GM18520 (cell line): ENCODE data around the gene SSR2.
"Not testable (repeated sequence)": the region's sequence is repeated elsewhere in the genome, so short reads cannot be mapped to it uniquely, and the experiment has no call there.

Source experiments
- ATAC-seq: cut with Tn5 transposase; IDR thresholded peaks from one replicate; pipeline ENCODE4 v1.9.1; 2021; ENCODE audit not compliant: unreplicated experiment

SSR2 gene

DNA sequence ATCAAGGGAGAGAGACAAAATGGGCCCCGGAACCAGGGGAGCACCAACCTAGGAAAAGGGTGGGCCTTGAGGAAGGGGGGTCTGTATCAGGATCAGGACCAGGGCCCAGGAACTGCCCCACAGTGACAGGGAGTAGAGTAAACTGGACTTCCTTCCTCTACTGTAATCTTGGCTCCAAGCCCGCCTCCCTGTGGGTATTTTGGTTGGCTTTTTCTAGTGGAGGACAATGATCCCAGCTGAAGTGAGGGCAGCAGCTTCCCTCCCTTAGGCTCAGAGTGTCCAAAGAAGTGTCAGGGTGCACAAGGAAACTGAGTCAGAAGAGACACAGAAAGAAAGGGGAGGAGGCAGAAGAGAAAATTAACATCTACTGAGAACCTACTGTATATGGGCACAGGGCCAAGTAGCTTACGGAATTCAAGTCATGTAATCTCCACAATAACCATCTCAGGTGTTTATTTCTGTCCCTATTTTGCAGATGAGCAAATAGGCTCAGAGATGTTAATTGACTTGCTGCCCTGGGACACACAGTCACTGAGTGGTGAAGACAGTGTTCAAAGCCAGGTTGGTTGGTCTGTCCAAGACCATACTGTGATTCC lies 28.0 kb upstream of the SSR2 start:
- no peak for ATAC-seq

- ATAC-seq, result no peak
Measured at GRCh38 chr1:156045076-156045475, 24.3 kb upstream of the SSR2 start.

GRCh38 chr1:156042828-156043227 lies 22.1 kb upstream of the SSR2 start:
- ATAC-seq, result no peak

DNA sequence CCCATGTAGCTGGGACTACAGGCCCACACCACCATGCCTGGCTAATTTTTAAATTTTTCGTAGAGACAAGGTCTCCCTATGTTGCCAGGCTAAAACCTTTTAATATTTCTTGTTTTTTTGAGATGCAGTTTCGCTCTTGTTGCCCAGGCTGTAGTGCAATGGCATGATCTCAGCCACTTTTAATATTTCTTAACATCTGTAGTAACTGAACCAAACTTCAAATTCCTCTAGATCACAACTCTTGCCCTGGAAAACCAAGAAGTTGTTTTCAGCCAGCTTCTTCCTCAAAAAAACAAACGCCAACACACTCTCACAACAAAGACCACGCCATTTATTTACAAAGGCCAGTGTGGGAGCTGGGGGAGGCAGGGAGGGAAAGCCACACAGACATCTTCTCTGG lies 14.2 kb upstream of the SSR2 start:
- not testable (repeated sequence) for ATAC-seq

DNA sequence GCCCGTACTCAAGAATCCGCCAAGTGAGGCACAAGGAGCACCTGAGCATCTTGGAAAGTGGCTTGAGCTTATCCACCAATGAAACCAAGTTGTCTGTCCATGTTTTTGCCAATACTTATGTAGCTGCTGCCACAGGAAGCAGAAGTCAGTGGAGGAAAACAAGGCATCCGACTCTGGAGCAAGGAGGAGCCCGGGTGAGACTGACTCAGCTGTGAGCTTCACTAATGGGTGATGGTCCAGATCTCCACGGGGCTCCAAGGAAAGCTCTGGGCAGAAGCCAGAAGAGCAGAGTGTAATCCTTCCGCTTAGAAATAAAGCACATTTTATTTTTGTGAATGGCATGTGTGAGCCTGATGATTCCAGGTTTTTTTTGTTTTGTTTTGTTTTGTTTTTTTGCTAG lies 12.3 kb upstream of the SSR2 start:
- ATAC-seq, result no peak

- no peak for ATAC-seq
Measured at GRCh38 chr1:156026588-156026987, 5.8 kb upstream of the SSR2 start.

DNA sequence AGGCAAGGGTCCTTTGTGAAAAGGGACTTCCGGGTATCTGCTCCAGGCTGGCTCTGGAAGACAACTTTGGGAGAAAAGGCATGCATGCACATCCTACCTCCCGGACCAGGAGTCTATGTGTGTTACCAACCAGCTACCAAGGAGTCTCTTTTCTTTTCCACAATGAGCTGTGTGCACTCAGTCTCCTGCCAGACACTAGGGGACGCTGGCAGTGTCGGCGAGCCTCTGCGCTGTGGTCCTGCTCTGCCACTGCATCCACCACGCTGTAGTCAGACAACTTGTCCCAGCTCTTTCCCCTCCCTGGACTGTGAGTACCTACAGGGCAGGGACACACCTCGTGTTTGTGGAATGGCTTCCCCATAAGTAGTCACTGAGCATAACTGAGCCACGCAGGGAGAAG lies 5.1 kb upstream of the SSR2 start:
- ATAC-seq, result no peak

- no peak for ATAC-seq
Measured at GRCh38 chr1:156024801-156025200, 4.0 kb upstream of the SSR2 start.

DNA sequence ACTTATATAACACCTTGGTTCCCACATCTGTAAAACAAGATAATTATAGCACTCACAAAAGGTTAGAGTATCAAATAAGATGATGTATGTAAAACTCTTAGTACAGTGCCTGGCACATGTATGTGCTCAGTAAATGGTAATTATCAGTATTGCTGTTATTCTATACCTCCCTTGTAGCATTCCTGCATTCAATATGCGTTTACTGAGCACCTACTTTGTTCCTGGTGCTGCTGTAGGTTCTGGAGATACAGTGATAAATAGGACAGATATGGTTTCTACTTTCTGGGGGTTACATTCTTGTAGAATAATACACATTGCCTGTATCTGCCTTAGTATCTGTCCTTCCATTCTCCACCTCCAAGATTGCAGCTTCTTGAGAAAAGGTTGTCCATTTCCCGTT lies 1.2 kb upstream of the SSR2 start:
- ATAC-seq, result no peak

DNA sequence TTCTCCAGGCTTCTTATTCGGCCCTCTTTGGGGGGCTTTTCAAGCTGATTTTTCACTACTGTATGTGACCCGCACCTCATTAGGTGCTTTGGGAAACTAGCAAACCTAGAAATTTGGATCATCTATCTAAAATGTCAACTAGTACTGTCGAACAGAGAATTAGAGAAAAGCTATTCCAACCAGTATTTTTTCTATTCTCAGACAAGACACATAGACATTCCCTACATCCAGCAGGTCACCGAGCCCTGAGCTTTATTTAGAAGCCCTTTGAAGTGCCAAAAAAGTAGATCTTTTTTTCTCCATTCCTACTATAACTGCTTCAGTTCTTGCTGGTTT lies 310 bp upstream of the SSR2 start:
- ATAC-seq, result no peak

- ATAC-seq, result no peak
Measured at GRCh38 chr1:156019946-156020292, 832 bp downstream of the SSR2 start.

DNA sequence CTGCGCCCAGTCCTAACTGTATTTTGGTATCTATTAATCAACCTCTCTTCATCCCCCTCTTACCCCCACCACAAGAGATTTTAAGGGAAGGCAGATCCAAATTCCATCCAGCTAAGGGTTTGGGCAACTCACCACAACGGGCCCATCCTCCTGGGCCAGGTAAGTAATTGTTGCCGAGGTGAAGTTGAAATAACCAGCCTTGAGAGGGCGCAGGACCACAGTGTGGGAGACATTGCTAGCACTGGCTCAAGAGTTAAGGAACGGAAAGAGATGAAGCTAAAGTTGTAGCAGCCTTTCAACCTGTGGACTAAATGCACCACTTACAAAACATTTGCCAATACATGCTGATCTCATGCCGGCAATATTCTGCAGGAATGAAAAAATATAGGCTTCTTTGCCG lies 5.9 kb downstream of the SSR2 start:
- ATAC-seq, result no peak

- ATAC-seq, result peak; percentile 72
Measured at GRCh38 chr1:156012051-156012817, 8.5 kb downstream of the SSR2 start.

- ATAC-seq, result no peak
Measured at GRCh38 chr1:156009404-156009803, 11.3 kb downstream of the SSR2 start.

- no peak for ATAC-seq
Measured at GRCh38 chr1:156006666-156007376, 13.9 kb downstream of the SSR2 start.

GRCh38 chr1:156004843-156005584 lies 15.7 kb downstream of the SSR2 start:
- no peak for ATAC-seq

DNA sequence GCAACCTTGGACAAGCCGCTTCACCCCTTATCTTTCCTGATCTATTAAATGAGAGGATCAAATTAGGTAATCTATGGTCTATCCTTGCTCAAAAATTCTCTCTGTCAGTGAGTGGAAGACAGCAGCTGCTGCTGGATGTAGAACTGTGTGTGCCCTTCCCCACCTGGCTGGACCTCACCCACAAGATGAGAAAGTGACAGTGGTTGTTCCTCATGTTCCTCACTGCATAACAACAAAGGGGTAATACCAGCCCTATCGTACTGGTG lies 16.9 kb downstream of the SSR2 start:
- ATAC-seq, result no peak

DNA sequence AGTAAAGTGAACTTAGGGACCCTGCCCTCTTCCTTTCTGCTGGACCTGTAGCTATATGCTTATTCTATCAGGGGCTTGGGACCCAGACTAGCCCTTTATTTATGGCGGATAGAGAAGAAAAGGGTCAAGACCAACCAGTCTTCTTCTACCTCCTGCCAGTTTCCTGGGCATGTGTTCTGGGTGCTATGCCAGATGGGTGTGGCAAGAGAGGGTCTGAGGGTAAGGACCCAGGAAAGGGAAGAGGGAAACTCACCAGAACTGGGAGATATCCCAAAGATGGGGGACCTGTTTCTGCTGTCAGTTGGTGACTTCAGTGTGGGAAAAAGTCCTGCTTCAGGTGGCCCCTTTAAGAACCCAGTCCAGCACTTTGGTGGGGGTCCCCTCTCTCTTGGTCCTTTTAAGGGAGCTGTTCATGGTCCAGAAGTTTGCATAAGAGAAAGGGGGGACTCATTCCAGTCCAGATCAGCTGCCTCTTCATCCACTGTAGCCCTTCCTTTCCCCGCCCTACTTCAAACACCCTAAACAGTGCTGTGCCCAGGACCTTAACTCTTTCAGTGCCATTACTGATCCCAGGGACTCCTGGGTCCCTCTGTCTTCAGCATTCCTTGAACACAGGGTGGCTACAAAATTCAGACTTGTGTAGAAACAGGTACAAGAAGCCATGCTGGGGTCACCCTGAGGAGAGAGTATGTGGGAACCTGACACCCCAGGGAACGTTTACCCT lies 18.4 kb downstream of the SSR2 start:
- ATAC-seq, result no peak

DNA sequence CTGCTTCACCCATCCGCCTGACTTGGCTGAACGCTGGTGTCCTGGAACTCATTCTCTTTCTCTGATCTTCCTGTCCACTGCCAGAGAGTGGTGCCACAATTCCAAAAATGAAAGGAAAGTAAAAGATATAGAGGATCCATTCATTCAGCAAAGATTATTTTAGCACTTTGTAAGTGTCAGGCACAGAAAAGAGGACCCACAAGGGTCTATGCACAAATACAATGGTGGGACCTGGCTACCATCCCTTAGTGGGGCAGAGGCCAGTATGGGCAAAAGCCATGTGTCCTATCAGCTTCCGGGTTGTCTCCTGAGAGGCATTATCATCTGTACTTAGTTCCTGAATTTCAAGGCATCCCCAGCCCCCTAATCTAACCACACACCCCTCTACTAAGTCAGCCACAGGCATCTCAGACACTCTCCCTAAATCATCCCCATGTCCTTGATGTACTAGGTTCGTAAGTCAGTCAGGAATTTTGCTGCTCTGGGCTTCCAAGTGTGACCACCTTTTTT lies 19.0 kb downstream of the SSR2 start:
- no peak for ATAC-seq

DNA sequence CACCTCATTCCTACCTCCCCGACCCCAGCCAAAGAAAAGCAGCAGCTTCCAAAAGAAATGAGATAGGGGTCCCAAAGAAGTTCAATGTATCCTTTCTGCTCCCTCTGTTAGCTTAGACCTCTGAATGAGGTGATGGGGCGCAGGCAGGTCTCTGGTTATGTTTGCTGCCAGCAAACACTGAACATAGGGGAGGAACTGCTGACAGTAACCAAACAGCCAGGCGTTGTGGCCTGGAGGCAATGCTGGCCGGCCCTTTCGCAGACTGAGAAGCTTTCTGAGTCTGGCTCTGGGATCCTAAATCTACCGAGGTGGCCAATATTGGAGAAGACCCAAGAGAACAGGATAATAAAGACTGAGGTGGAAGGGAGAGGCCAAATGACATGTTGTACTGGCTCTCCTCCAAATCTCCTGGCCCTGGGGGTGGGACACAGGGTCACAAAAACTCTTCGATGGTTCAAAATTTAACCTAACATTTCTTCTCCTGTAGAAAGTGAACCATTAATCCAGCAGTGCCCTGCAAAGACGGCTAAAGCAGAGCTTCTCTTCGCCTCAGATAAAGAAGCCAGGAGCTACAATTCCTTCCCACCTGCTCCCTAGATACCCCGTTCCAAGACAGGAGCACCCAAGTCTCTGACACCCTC lies 19.6 kb downstream of the SSR2 start:
- ATAC-seq, result no peak

DNA sequence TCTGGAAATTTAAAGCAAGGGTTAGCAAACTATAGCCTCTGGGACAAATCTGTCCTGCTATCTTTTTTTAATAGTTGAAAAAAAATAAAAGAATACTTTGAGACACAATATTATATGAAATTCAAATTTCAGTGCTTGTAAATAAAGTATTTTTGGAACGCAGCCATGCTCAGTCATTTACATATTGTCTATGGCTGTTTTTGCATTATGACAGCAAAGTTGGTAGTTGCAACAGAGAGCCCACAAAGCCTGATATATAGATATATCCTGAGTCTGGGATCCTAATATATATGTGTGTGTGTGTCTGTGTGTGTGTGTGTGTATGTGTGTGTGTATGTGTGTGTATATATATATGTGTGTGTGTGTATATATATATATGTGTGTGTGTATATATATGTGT lies 20.8 kb downstream of the SSR2 start:
- no peak for ATAC-seq
